Measurements from ENCODE around the gene UPF3A. TPM values are rescaled to one million over a fixed set of nuclear protein-coding genes. Genes with fewer than 3 reads are reported as not detected.

UPF3A gene
- total RNA-seq, 1 donor from 2014 or later = 79.8 TPM

DNA sequence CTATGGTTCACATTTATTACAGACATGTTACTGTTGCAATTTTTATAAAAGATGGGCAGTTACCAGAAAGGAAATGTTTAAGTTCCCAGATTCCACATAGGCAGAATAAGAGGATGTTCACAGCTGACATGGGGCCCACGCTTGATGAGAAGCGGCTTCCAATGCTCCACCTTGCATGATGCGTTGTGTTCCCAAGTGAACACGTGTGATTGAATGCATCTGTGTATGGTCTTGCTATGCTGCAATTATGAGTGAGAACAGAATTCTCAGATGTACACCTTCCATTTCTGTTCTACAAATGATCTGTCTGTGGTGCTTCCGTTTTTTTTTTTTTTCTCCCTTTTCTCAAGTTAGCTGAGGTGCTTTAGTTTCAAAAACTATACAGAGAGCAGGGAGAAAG lies 15.5 kb downstream of the UPF3A start:
- Histone ChIP-seq H3K4me3 (no peak overlapping the region), H3K9me3 (no peaks in the 10 kb centered on the region), H3K4me1 (no peaks in the 10 kb centered on the region), H3K36me3 (peaks cover 47 to 73% of the 10 kb centered on the region in 2 donors), H3K27me3 (no peaks in the 10 kb centered on the region), H3K27ac (no peak overlapping the region)
- DNase-seq (ENCODE audit: low spot score in 2 of 2) = no peak
- intact Hi-C loops (cut with DNase I) = no loop called here
- TF ChIP-seq, protein P1, sequence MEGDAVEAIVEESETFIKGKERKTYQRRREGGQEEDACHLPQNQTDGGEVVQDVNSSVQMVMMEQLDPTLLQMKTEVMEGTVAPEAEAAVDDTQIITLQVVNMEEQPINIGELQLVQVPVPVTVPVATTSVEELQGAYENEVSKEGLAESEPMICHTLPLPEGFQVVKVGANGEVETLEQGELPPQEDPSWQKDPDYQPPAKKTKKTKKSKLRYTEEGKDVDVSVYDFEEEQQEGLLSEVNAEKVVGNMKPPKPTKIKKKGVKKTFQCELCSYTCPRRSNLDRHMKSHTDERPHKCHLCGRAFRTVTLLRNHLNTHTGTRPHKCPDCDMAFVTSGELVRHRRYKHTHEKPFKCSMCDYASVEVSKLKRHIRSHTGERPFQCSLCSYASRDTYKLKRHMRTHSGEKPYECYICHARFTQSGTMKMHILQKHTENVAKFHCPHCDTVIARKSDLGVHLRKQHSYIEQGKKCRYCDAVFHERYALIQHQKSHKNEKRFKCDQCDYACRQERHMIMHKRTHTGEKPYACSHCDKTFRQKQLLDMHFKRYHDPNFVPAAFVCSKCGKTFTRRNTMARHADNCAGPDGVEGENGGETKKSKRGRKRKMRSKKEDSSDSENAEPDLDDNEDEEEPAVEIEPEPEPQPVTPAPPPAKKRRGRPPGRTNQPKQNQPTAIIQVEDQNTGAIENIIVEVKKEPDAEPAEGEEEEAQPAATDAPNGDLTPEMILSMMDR (IDR thresholded peaks at IDR 0.05) = no peak

DNA sequence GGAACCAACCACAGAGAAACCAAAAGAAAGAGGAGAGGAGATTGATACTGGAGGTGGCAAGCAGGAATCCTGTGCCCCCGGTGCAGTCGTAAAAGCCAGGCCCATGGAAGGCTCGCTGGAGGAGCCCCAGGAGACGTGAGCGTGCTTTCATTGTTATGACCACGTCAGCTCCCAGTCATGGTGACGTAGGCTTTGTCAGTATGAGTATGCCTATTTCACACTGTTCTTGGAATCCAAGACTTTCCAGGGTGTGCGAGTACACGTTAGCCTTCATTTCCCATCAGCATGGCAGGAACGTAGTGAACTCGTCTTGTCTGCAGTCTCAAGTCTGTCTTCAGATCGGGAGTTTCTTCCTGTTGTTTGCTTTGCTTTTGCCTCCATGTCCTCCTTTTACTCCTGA lies 17.5 kb downstream of the UPF3A start:
- no peak for DNase-seq (ENCODE audit: low spot score in 2 of 2)
- TF ChIP-seq, protein P1 (IDR thresholded peaks at IDR 0.05) = no peak
- Histone ChIP-seq H3K4me3 (no peak overlapping the region), H3K27ac (no peak overlapping the region), H3K27me3 (no peaks in the 10 kb centered on the region), H3K4me1 (no peaks in the 10 kb centered on the region), H3K9me3 (no peaks in the 10 kb centered on the region), H3K36me3 (peaks cover 45 to 74% of the 10 kb centered on the region in 2 donors)
- intact Hi-C loops (cut with DNase I) = no loop called here

DNA sequence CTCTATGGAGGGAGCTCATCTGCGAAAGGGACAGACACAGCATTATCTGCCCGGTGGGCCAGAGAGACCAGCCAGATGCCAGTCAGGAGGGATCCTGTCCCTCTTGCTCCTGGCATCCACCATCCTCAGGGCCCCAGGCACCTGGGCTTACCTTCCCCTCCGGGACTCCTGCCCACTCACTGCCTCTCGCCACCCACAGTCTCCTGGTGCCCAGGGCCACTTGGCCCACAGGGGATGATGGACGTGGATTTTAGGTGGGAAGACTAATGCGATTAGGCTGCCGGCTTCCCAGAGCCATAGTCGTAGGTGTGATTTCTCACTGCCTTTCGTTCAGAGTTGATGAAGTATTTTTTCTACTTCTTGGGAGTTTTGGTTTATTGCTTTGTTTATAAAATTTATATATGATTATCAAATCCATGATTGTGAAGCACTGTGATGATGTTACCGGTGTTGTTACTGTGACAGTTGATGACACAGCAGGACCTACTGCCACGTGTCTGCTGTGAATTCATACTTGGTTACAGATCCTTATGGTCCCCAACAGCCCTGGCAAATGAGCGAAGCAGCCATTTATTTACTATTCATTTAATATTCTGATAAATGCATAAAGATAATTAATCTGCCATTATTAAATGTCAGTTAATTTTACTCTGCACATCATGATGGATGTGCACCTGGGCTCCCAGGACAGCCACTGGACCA lies 18.4 kb downstream of the UPF3A start:
- H3K9me3 ChIP-seq = no peaks in the 10 kb centered on the region
- H3K36me3 ChIP-seq = peaks cover 51 to 82% of the 10 kb centered on the region in 2 donors
- H3K4me1 ChIP-seq = no peaks in the 10 kb centered on the region
- no peak for DNase-seq (ENCODE audit: low spot score in 2 of 2)
- H3K27ac ChIP-seq = no peak overlapping the region
- TF ChIP-seq, protein P1 (IDR thresholded peaks at IDR 0.05) = no peak
- no peaks in the 10 kb centered on the region for H3K27me3 ChIP-seq
- H3K4me3 ChIP-seq = no peak overlapping the region
- intact Hi-C loops (cut with DNase I) = no loop called here

DNA sequence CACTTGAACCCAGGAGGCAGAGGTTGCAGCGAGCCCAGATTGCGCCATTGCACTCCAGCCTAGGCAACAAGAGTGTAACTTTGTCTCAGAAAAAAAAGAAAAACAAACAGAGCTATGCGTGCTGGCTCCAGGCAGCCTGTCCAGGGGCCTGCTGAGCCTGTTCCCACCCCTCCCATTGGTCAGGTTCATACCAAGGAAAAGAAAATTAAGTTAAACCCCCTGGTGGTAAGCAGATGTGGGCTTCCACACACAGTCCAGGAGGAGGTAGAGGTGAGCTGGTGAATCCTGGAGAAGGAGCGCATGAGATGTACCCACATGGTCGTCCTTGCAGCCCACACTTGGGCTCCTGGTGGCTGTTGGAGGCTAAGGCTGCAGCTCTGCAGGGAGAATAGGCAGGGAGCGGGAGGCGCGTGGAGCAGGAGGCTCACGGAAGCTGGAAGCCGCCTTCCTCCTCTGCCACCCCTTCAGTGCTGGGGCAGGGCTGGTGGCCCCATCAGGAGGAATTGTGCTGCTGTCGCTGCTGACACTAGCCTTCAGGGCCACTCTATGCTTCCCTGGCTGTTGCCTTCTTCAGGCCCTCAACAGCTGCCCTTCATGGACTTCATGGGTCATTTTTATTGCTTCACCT lies 22.4 kb downstream of the UPF3A start:
- Histone ChIP-seq H3K36me3 (peaks cover 46 to 69% of the 10 kb centered on the region in 2 donors), H3K4me1 (no peaks in the 10 kb centered on the region), H3K27ac (no peak overlapping the region), H3K4me3 (no peak overlapping the region), H3K9me3 (no peaks in the 10 kb centered on the region), H3K27me3 (no peaks in the 10 kb centered on the region)
- no peak for DNase-seq (ENCODE audit: low spot score in 2 of 2)
- intact Hi-C loops (cut with DNase I) = no loop called here
- TF ChIP-seq, protein P1 (IDR thresholded peaks at IDR 0.05) = no peak

DNA sequence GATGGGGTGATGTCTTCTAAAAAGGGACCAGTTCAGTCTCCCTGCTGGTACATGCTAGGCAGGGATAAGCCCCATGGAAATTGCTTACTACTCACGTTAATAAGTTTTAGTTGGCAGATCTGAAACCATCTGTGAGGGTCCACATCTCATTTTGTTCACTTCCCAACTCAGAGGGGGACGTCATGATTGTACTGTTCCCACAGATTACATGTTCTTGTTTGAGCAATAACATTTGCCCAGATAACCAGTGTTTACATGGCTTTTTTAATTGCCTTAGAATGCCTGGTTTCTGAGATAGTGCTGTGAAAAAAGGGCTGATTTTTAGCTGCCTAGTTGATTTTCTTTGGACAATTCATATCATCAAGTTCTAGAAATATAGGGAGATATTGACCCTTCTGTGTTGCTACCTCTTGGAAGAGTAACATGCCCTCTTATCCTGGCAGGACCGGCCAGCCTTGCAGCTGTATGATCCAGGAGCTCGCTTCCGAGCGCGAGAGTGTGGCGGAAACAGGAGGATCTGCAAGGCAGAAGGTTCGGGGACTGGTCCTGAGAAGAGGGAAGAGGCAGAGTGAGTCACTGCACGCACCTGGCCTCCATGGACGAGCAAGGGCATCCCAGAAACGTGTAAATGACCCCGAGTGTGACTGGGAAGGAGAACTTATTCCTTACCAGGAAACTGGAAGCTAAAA lies 23.1 kb downstream of the UPF3A start:
- TF ChIP-seq, protein P1 (IDR thresholded peaks at IDR 0.05) = no peak
- Histone ChIP-seq H3K9me3 (no peaks in the 10 kb centered on the region), H3K27ac (no peak overlapping the region), H3K4me1 (no peaks in the 10 kb centered on the region), H3K36me3 (peaks cover 44 to 63% of the 10 kb centered on the region in 2 donors), H3K27me3 (no peaks in the 10 kb centered on the region), H3K4me3 (no peak overlapping the region)
- DNase-seq (ENCODE audit: low spot score in 2 of 2) = no peak
- intact Hi-C loops (cut with DNase I) = no loop called here

Measured in ascending aorta (tissue), 2 donors.